Astrocyte (in vitro differentiated cells and primary cell): Measurements from ENCODE around the gene POLR3GL. TPM values are rescaled to one million over a fixed set of nuclear protein-coding genes. Genes with fewer than 3 reads are reported as not detected.

Experiments
- DNase-seq: peaks from one replicate; pipeline ENCODE4 v3.0.0-alpha.2; 2010; ENCODE audit warnings: low read depth
- FAIRE-seq: peaks from 2 replicates; lab custom pipeline; 2011; peaks lifted over from hg19 to GRCh38; lab: Jason Lieb, UNC
- H2AFZ ChIP-seq: 2 replicates; pipeline ENCODE4 v1.6.0; 2012; ENCODE audit warnings: low read depth, low read length, inconsistent platforms
- H3K27ac ChIP-seq: 2 replicates; pipeline ENCODE4 v1.5.1; 2011; ENCODE audit warnings: low read depth, low read length, inconsistent platforms
- H3K27me3 ChIP-seq: 2 replicates; pipeline ENCODE4 v1.6.0; 2011; ENCODE audit warnings: low read length, inconsistent platforms; ENCODE audit not compliant: insufficient read depth
- H3K36me3 ChIP-seq: 2 replicates; pipeline ENCODE4 v1.5.1; 2011; ENCODE audit warnings: low read length, inconsistent platforms; ENCODE audit not compliant: insufficient read depth
- H3K4me1 ChIP-seq: 2 replicates; pipeline ENCODE4 v1.5.1; 2011; ENCODE audit warnings: low read length, inconsistent platforms; ENCODE audit not compliant: insufficient read depth
- H3K4me2 ChIP-seq: 2 replicates; pipeline ENCODE4 v1.6.0; 2012; ENCODE audit warnings: low read length, inconsistent platforms
- H3K4me3 ChIP-seq: 2 replicates; pipeline ENCODE4 v1.5.1; 2011; ENCODE audit warnings: low read depth, mild to moderate bottlenecking, low read length, inconsistent platforms; ENCODE audit not compliant: insufficient read depth
- H3K79me2 ChIP-seq: 2 replicates; pipeline ENCODE4 v1.6.0; 2012; ENCODE audit warnings: mild to moderate bottlenecking, low read length, inconsistent platforms; ENCODE audit not compliant: insufficient read depth
- H3K9ac ChIP-seq: 2 replicates; pipeline ENCODE4 v1.6.0; 2012; ENCODE audit warnings: mild to moderate bottlenecking, low read length, inconsistent platforms
- H3K9me3 ChIP-seq: 2 replicates; pipeline ENCODE4 v1.5.1; 2012; ENCODE audit warnings: low read depth, mild to moderate bottlenecking, low read length, inconsistent platforms; ENCODE audit not compliant: insufficient read depth
- H4K20me1 ChIP-seq: 2 replicates; pipeline ENCODE4 v1.6.0; 2012; ENCODE audit warnings: low read length, inconsistent platforms; ENCODE audit not compliant: insufficient read depth
- H3K27ac Mint-ChIP-seq: one replicate; pipeline ENCODE4 v1.8.0; 2021; ENCODE audit warnings: mild to moderate bottlenecking, mixed read lengths; ENCODE audit not compliant: unreplicated experiment
- H3K27me3 Mint-ChIP-seq: one replicate; pipeline ENCODE4 v1.8.0; 2021; ENCODE audit warnings: low read depth, mixed read lengths; ENCODE audit not compliant: unreplicated experiment
- H3K36me3 Mint-ChIP-seq: one replicate; pipeline ENCODE4 v1.8.0; 2021; ENCODE audit warnings: low read depth, mixed read lengths; ENCODE audit not compliant: unreplicated experiment
- H3K4me1 Mint-ChIP-seq: one replicate; pipeline ENCODE4 v1.8.0; 2021; ENCODE audit warnings: low read depth, mixed read lengths; ENCODE audit not compliant: unreplicated experiment
- H3K4me3 Mint-ChIP-seq: one replicate; pipeline ENCODE4 v1.8.0; 2021; ENCODE audit warnings: mild to moderate bottlenecking, moderate library complexity, mixed read lengths; ENCODE audit not compliant: unreplicated experiment
- H3K9me3 Mint-ChIP-seq: one replicate; pipeline ENCODE4 v1.8.0; 2021; ENCODE audit warnings: mild to moderate bottlenecking, mixed read lengths; ENCODE audit not compliant: unreplicated experiment
- CTCF ChIP-seq: IDR thresholded peaks from 2 replicates; pipeline ENCODE4 v1.5.1; 2011; ENCODE audit warnings: low read depth, mild to moderate bottlenecking, inconsistent platforms, low read length, moderate library complexity; ENCODE audit not compliant: insufficient read depth
- EZH2 ChIP-seq: IDR thresholded peaks from 2 replicates; pipeline ENCODE4 v1.6.1; 2012; ENCODE audit warnings: mild to moderate bottlenecking, low read length, inconsistent platforms; ENCODE audit not compliant: insufficient read depth
- total RNA-seq: library from RNA; stranded (reverse); gene quantifications from 2 replicates; pipeline ENCODE4 v1.2.1, GENCODE V29; 2021

POLR3GL gene
- total RNA-seq, 1 donor from 2014 or later: 20.5 TPM

DNA sequence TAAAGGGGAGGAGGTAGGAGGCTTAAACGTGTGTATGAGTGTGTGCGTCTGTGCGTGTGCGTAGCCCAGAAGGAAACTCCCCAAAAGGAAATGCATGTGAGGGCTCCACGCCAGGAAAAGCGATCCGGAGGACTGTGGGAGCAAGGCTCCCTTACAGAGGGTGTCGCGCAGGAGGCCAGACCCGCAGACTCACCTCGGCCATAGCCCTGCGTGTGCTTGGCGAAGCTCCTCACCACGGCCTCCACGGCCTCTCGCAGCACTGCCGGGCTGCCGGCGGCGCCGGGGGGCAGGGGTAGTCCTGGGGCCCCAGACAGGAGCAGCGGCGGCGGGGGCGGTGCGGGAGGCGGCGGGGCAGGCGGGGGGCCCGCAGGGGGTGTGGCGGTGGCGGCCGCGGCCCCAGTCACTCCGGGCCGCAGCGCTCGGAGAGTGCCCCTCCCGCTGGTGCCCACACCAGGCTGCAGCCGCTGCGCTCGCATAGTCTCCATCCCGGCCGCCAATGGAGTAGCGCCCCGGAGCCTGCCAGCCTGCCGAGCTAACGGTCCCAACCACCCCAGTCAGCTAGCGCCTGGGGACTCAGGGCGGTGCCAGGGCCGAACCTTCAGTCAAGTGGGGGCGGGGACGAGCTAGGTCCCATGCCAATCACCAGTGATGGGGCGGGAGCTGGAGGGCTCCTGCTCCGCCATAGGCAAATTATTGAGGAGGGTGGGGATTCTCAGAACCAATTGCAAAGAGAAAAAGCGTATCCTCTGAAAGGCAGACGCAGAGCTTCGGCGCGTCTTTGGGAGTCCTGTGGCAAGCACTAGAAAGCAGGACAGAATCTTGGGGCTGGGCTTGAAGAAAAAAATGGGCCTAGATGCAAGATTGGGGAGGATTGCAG lies 6.8 kb upstream of the POLR3GL start, which contains the start of gene LIX1L:
LIX1L (minus strand) TSS at position 575 of the 877 bp plus-strand sequence; CDS start at position 485, 90 bp downstream.
- H3K36me3 Mint-ChIP-seq: no peaks in the 10 kb centered on the region
- Histone ChIP-seq H2AFZ (peak within 1 kb of the TSS; percentile 56), H4K20me1 (peaks cover 26% of the 10 kb centered on the region), H3K4me2 (peak within 1 kb of the TSS; percentile 92), H3K27ac (peak within 1 kb of the TSS; percentile 83), H3K27me3 (no peaks in the 10 kb centered on the region), H3K9me3 (no peaks in the 10 kb centered on the region), H3K4me1 (peaks cover 31% of the 10 kb centered on the region), H3K9ac (peak within 1 kb of the TSS; percentile 82), H3K79me2 (peaks cover 48% of the 10 kb centered on the region), H3K4me3 (peak within 1 kb of the TSS; percentile 78), H3K36me3 (peaks cover 5% of the 10 kb centered on the region)
- FAIRE-seq (no peak), DNase-seq (peak; percentile 93)
- no peaks in the 10 kb centered on the region for H3K9me3 Mint-ChIP-seq
- peak within 1 kb of the TSS; percentile 13 for H3K27ac Mint-ChIP-seq
- no peak for TF ChIP-seq EZH2
- TF ChIP-seq CTCF: no peak
- no peaks in the 10 kb centered on the region for H3K27me3 Mint-ChIP-seq
- H3K4me1 Mint-ChIP-seq: peaks cover 25% of the 10 kb centered on the region
- peak within 1 kb of the TSS; percentile 92 for H3K4me3 Mint-ChIP-seq

DNA sequence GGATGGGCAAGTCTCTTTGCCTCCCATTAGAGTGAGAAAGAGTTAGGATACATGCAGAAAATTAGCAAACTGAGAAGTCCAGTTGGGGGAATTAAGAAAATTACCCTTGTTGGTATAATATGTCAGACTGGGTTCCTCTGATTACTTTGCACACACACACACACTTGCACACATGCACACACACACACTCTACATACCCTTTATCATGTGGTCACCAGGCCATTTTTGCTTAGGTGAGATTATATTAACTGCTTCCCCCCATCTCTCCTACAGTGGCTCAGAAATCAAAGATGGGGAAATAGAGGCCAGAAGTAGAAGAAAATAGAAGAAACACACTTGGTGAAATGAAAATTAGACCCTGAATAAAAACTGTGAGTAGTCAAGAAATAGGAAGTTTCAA lies 5.8 kb upstream of the POLR3GL start:
- Histone ChIP-seq H3K4me3 (no peak overlapping the region), H3K9me3 (no peaks in the 10 kb centered on the region), H3K27ac (no peak overlapping the region), H3K9ac (no peak overlapping the region), H3K27me3 (no peaks in the 10 kb centered on the region), H3K4me1 (peaks cover 41% of the 10 kb centered on the region), H3K36me3 (peaks cover 5% of the 10 kb centered on the region), H4K20me1 (peaks cover 21% of the 10 kb centered on the region), H2AFZ (no peak overlapping the region), H3K79me2 (peaks cover 37% of the 10 kb centered on the region), H3K4me2 (no peak overlapping the region)
- DNase-seq (no peak), FAIRE-seq (no peak)
- Mint-ChIP-seq H3K9me3 (no peaks in the 10 kb centered on the region), H3K27me3 (no peaks in the 10 kb centered on the region), H3K4me3 (peak overlapping the region; percentile 15), H3K36me3 (no peaks in the 10 kb centered on the region), H3K27ac (peak overlapping the region; percentile 6), H3K4me1 (peaks cover 36% of the 10 kb centered on the region)
- TF ChIP-seq EZH2: no peak

- Histone ChIP-seq H4K20me1 (peaks cover 15% of the 10 kb centered on the region), H3K27me3 (no peaks in the 10 kb centered on the region), H3K4me2 (no peak overlapping the region), H3K79me2 (peaks cover 31% of the 10 kb centered on the region), H3K9me3 (no peaks in the 10 kb centered on the region), H3K4me3 (no peak overlapping the region), H3K36me3 (peaks cover 5% of the 10 kb centered on the region), H3K9ac (no peak overlapping the region), H2AFZ (no peak overlapping the region), H3K4me1 (peaks cover 47% of the 10 kb centered on the region), H3K27ac (no peak overlapping the region)
- DNase-seq (no peak), FAIRE-seq (no peak)
- TF ChIP-seq CTCF (no peak), EZH2 (no peak)
- no peaks in the 10 kb centered on the region for H3K9me3 Mint-ChIP-seq
- no peaks in the 10 kb centered on the region for H3K27me3 Mint-ChIP-seq
- H3K36me3 Mint-ChIP-seq: no peaks in the 10 kb centered on the region
- H3K4me1 Mint-ChIP-seq: peaks cover 41% of the 10 kb centered on the region
- no peak overlapping the region for H3K27ac Mint-ChIP-seq
- peak overlapping the region; percentile 92 for H3K4me3 Mint-ChIP-seq
Measured at GRCh38 chr1:145959333-145959732, 5.2 kb upstream of the POLR3GL start.
